IMR-90 (cell line): Measurements from ENCODE around the gene DPYD. TPM values are rescaled to one million over a fixed set of nuclear protein-coding genes. Genes with fewer than 3 reads are reported as not detected.

Experiments used
- ATAC-seq: fragments of 200-7000 bp; cut with Tn5 transposase; 2 replicates; pipeline ENCODE4 v1.9.1; 2020; ENCODE audit warnings: low read depth, mild to moderate bottlenecking, moderate library complexity
- BruUV-seq: library from RNA; stranded (reverse); fragments of 400-500 nt; replicated peaks from 2 replicates; lab custom pipeline; 2021; lab: Mats Ljungman, UMichigan
- CTCF ChIA-PET: fragments of 300-600 bp; formaldehyde crosslinking; extraction: SDS; loops from one replicate; lab custom pipeline; 2021; ENCODE audit warnings: antibody characterized with exemption; lab: Yijun Ruan, JAX
- POLR2A ChIA-PET: fragments of 300-600 bp; sonication (Branson Sonifier 250); formaldehyde crosslinking; loops from one replicate; lab custom pipeline; 2022; ENCODE audit warnings: antibody characterized with exemption; ENCODE audit not compliant: unreplicated experiment; lab: Charles Lee
- DNase-seq: peaks from one replicate; pipeline ENCODE4 v3.0.0; 2013
- H2AFZ ChIP-seq: replicated peaks from 2 replicates; pipeline ENCODE3; 2013; ENCODE audit warnings: low read length, mild to moderate bottlenecking; ENCODE audit not compliant: poor library complexity
- H2AK5ac ChIP-seq: 2 replicates; pipeline ENCODE4 v1.6.1; 2013; ENCODE audit warnings: low read depth, low read length, inconsistent platforms
- H2AK9ac ChIP-seq: replicated peaks from 2 replicates; pipeline ENCODE3; 2013; ENCODE audit warnings: mild to moderate bottlenecking, low read depth, low read length, moderate library complexity; ENCODE audit not compliant: poor library complexity
- H2BK120ac ChIP-seq: 2 replicates; pipeline ENCODE4 v1.6.1; 2013; ENCODE audit warnings: low read depth, low read length, inconsistent platforms
- H2BK15ac ChIP-seq: 3 replicates; pipeline ENCODE4 v1.6.1; 2013; ENCODE audit warnings: low read depth, low read length, inconsistent platforms
- H2BK20ac ChIP-seq: 2 replicates; pipeline ENCODE4 v1.6.1; 2013; ENCODE audit warnings: low read depth, mild to moderate bottlenecking, inconsistent platforms, low read length, moderate library complexity
- H2BK5ac ChIP-seq: 2 replicates; pipeline ENCODE4 v1.6.1; 2013; ENCODE audit warnings: mild to moderate bottlenecking, low read depth, low read length, inconsistent platforms; ENCODE audit not compliant: poor library complexity, severe bottlenecking
- H3K14ac ChIP-seq: replicated peaks from 2 replicates; pipeline ENCODE4 v1.6.1; 2013; ENCODE audit warnings: low read depth, low read length, inconsistent platforms
- H3K18ac ChIP-seq: 2 replicates; pipeline ENCODE4 v1.6.1; 2013; ENCODE audit warnings: low read depth, low read length, control low read depth
- H3K23ac ChIP-seq: 2 replicates; pipeline ENCODE4 v1.6.1; 2013; ENCODE audit warnings: low read depth, low read length, inconsistent platforms
- H3K27ac ChIP-seq: 2 replicates; pipeline ENCODE4 v1.5.1; 2013; ENCODE audit warnings: mild to moderate bottlenecking, control low read depth, low read length; ENCODE audit not compliant: insufficient read depth
- H3K27me3 ChIP-seq: 2 replicates; pipeline ENCODE4 v1.6.1; 2013; ENCODE audit warnings: low read length; ENCODE audit not compliant: control insufficient read depth, insufficient read depth
- H3K36me3 ChIP-seq: 2 replicates; pipeline ENCODE4 v1.6.1; 2013; ENCODE audit warnings: low read length, mixed read lengths; ENCODE audit not compliant: control insufficient read depth, insufficient read depth
- H3K4ac ChIP-seq: 2 replicates; pipeline ENCODE4 v1.6.1; 2013; ENCODE audit warnings: low read depth, low read length, inconsistent platforms
- H3K4me1 ChIP-seq: 2 replicates; pipeline ENCODE4 v1.6.1; 2013; ENCODE audit warnings: low read length, mixed read lengths; ENCODE audit not compliant: control insufficient read depth, insufficient read depth
- H3K4me2 ChIP-seq: 2 replicates; pipeline ENCODE4 v1.6.1; 2013; ENCODE audit warnings: low read depth, mild to moderate bottlenecking, control low read depth, low read length, moderate library complexity
- H3K4me3 ChIP-seq: 2 replicates; pipeline ENCODE4 v1.5.1; 2013; ENCODE audit warnings: low read depth, mild to moderate bottlenecking, control low read depth, low read length, moderate library complexity; ENCODE audit not compliant: insufficient read depth
- H3K56ac ChIP-seq: 2 replicates; pipeline ENCODE4 v1.6.1; 2013; ENCODE audit warnings: low read length, inconsistent platforms; ENCODE audit not compliant: insufficient read depth; ENCODE audit errors: extremely low read depth
- H3K79me1 ChIP-seq, 2 experiments: 2 replicates each; pipeline ENCODE4 v1.6.1; 2013; ENCODE audit warnings: low read length in 2 of 2, inconsistent platforms in 1 of 2, low read depth in 1 of 2
- H3K9ac ChIP-seq: 2 replicates; pipeline ENCODE4 v1.6.1; 2013; ENCODE audit warnings: low read depth, low read length, control low read depth
- H3K9me1 ChIP-seq: 2 replicates; pipeline ENCODE4 v1.6.1; 2013; ENCODE audit warnings: low read length, inconsistent platforms; ENCODE audit not compliant: insufficient read depth
- H3K9me3 ChIP-seq: 2 replicates; pipeline ENCODE4 v1.6.1; 2013; ENCODE audit warnings: low read length; ENCODE audit not compliant: control insufficient read depth, insufficient read depth
- H4K20me1 ChIP-seq: 2 replicates; pipeline ENCODE4 v1.6.1; 2013; ENCODE audit warnings: low read length, inconsistent platforms; ENCODE audit not compliant: insufficient read depth
- H4K5ac ChIP-seq: 2 replicates; pipeline ENCODE4 v1.6.1; 2013; ENCODE audit warnings: mild to moderate bottlenecking, low read depth, low read length, control low read depth
- H4K8ac ChIP-seq, 2 experiments: 2 replicates each; pipeline ENCODE4 v1.6.1; 2013; ENCODE audit warnings: low read depth in 2 of 2, low read length in 2 of 2, control low read depth in 1 of 2, inconsistent platforms in 1 of 2
- H4K91ac ChIP-seq: 2 replicates; pipeline ENCODE4 v1.6.1; 2013; ENCODE audit warnings: low read depth, low read length, inconsistent platforms; ENCODE audit not compliant: insufficient read depth
- BHLHE40 ChIP-seq: fragments of 150-350 bp; IDR thresholded peaks from 2 replicates; pipeline ENCODE4 v1.6.1; 2016; ENCODE audit warnings: mild to moderate bottlenecking, low read depth, low read length
- CEBPB ChIP-seq: IDR thresholded peaks from 2 replicates; pipeline ENCODE4 v1.6.1; 2012; ENCODE audit warnings: low read depth, low read length, improper control_type of control experiment
- CHD1 ChIP-seq: IDR thresholded peaks from 2 replicates; pipeline ENCODE4 v1.6.1; 2012; ENCODE audit warnings: low read depth, low read length, improper control_type of control experiment
- CTCF ChIP-seq: conservative IDR thresholded peaks from 2 replicates; pipeline ENCODE4 v1.5.1; 2012; ENCODE audit warnings: mild to moderate bottlenecking, low read depth, low read length, improper control_type of control experiment
- ELK1 ChIP-seq: fragments of 150-350 bp; IDR thresholded peaks from 2 replicates; pipeline ENCODE4 v1.6.1; 2016; ENCODE audit warnings: low read depth, mild to moderate bottlenecking, low read length, moderate library complexity, borderline replicate concordance
- FOS ChIP-seq: fragments of 150-350 bp; IDR thresholded peaks from 2 replicates; pipeline ENCODE4 v1.6.1; 2016; ENCODE audit warnings: low read depth, low read length
- MAFK ChIP-seq: IDR thresholded peaks from 2 replicates; pipeline ENCODE4 v1.6.1; 2012; ENCODE audit warnings: low read depth, low read length, improper control_type of control experiment
- MAZ ChIP-seq: IDR thresholded peaks from 2 replicates; pipeline ENCODE4 v1.6.1; 2012; ENCODE audit warnings: low read depth, mild to moderate bottlenecking, low read length, improper control_type of control experiment, moderate library complexity, borderline replicate concordance
- MXI1 ChIP-seq: IDR thresholded peaks from 2 replicates; pipeline ENCODE4 v1.6.1; 2012; ENCODE audit warnings: low read depth, mild to moderate bottlenecking, low read length, moderate library complexity, borderline replicate concordance
- NFE2L2 ChIP-seq: fragments of 150-350 bp; IDR thresholded peaks from 2 replicates; pipeline ENCODE4 v1.6.1; 2016; ENCODE audit warnings: low read depth, mild to moderate bottlenecking, low read length
- POLR2A ChIP-seq: IDR thresholded peaks from 2 replicates; pipeline ENCODE4 v1.6.1; 2012; ENCODE audit warnings: mild to moderate bottlenecking, low read depth, low read length
- RAD21 ChIP-seq: IDR thresholded peaks from 2 replicates; pipeline ENCODE4 v1.6.1; 2012; ENCODE audit warnings: low read length, improper control_type of control experiment
- RCOR1 ChIP-seq: IDR thresholded peaks from 2 replicates; pipeline ENCODE4 v1.6.1; 2012; ENCODE audit warnings: mild to moderate bottlenecking, low read length, improper control_type of control experiment; ENCODE audit not compliant: insufficient replicate concordance
- RFX5 ChIP-seq: IDR thresholded peaks from 2 replicates; pipeline ENCODE4 v1.8.0; 2012; ENCODE audit warnings: low read depth, mild to moderate bottlenecking, low read length, moderate library complexity
- SMC3 ChIP-seq: fragments of 150-350 bp; IDR thresholded peaks from 2 replicates; pipeline ENCODE4 v1.6.1; 2016; ENCODE audit warnings: low read depth, mild to moderate bottlenecking, antibody characterized with exemption, low read length, moderate library complexity
- USF2 ChIP-seq: fragments of 150-350 bp; IDR thresholded peaks from 2 replicates; pipeline ENCODE4 v1.6.1; 2017; ENCODE audit warnings: mild to moderate bottlenecking, antibody characterized with exemption, low read length, low read depth
- WGBS, 2 experiments: methylation state at CpG; one replicate each; pipeline versions ENCODE4 v1.1.5 to v1.1.7; 2013; ENCODE audit warnings: missing lambda C conversion rate in 2 of 2; ENCODE audit not compliant: insufficient read length in 1 of 2; ENCODE audit errors: extremely low coverage in 2 of 2; 5-methylcytosine and 5-hydroxymethylcytosine counted together
- dilution Hi-C: fragments of 300-500 bp; cut with HindIII; formaldehyde crosslinking; loops from one replicate; pipeline ENCODE4 v1.14.3; 2018; ENCODE audit warnings: low sequenced_read_pairs; ENCODE audit not compliant: unreplicated experiment
- in situ Hi-C: fragments of 300-500 bp; cut with MboI; formaldehyde crosslinking; loops from 3 replicates; pipeline ENCODE4 v1.14.3; 2019; ENCODE audit warnings: low sequenced_read_pairs, inconsistent platforms, mixed read lengths
- intact Hi-C: fragments of 100-400 bp; cut with micrococcal nuclease; formaldehyde crosslinking; loops from 2 replicates; pipeline ENCODE4 v1.10.0; 2022
- polyA plus RNA-seq, 3 experiments: library from polyadenylated mRNA; depleted of rRNA; stranded (reverse); fragments of >200 nt; gene quantifications; 2 replicates each; pipeline ENCODE4 v1.2.3, GENCODE V29; 2012; ENCODE audit warnings: low replicate concordance in 1 of 3
- total RNA-seq: library from RNA; depleted of rRNA; stranded (reverse); fragments of >200 nt; gene quantifications from 2 replicates; pipeline ENCODE4 v1.2.3, GENCODE V29; 2012

DPYD gene
- total and polyA plus RNA-seq, 2 of the 4 experiments (the other 2 are of a cell fraction), result 9.3 to 47.3 TPM

GRCh38 chr1:97806326-97806725 is 114.5 kb downstream of the DPYD start:
- in situ Hi-C loops, result loop anchor here (25.0 kb wide), 1 partner anchor 569 kb away; no protein-coding TSS in a partner anchor
- no peak overlapping the region for H2BK5ac ChIP-seq
- H3K18ac ChIP-seq, result no peak overlapping the region
- no peak overlapping the region for H3K4ac ChIP-seq
- H3K9ac ChIP-seq, result no peak overlapping the region
- no peak overlapping the region for H4K8ac ChIP-seq
- no peak overlapping the region for H3K56ac ChIP-seq
- POLR2A ChIA-PET, result no interaction called here
- peaks cover 2% of the 10 kb centered on the region for H3K4me1 ChIP-seq
- intact Hi-C loops, result no loop called here
- no peak overlapping the region for H2BK120ac ChIP-seq
- no peak overlapping the region for H2AK9ac ChIP-seq
- no peak for DNase-seq
- H3K14ac ChIP-seq, result no peak overlapping the region
- no peaks in the 10 kb centered on the region for H4K20me1 ChIP-seq
- no peak overlapping the region for H4K5ac ChIP-seq
- no peak overlapping the region for H3K27ac ChIP-seq
- no peaks in the 10 kb centered on the region for H3K9me1 ChIP-seq
- no peaks in the 10 kb centered on the region for H3K79me1 ChIP-seq
- no peak overlapping the region for H2BK20ac ChIP-seq
- no CpG with 5 or more reads among the region's 1 CpG for WGBS, 2 experiments
- H3K23ac ChIP-seq, result no peak overlapping the region
- no peak overlapping the region for H3K4me3 ChIP-seq
- TF ChIP-seq CHD1 (no peak), FOS (no peak), MAZ (no peak), CEBPB (no peak), BHLHE40 (no peak), ELK1 (no peak), RFX5 (no peak), CTCF (no peak), USF2 (no peak), RCOR1 (no peak), MAFK (no peak), RAD21 (no peak), MXI1 (no peak), SMC3 (no peak), NFE2L2 (no peak), POLR2A (no peak)
- H3K4me2 ChIP-seq, result no peak overlapping the region
- no peaks in the 10 kb centered on the region for H3K9me3 ChIP-seq
- H2AK5ac ChIP-seq, result no peak overlapping the region
- H3K27me3 ChIP-seq, result no peaks in the 10 kb centered on the region
- peak; percentile 35; the same call in 1 of the 2 replicates for ATAC-seq
- CTCF ChIA-PET, result no interaction called here
- dilution Hi-C loops, result no loop called here
- H2BK15ac ChIP-seq, result no peak overlapping the region
- H3K36me3 ChIP-seq, result no peaks in the 10 kb centered on the region
- BruUV-seq, result no TSS peak
- H2AFZ ChIP-seq, result no peak overlapping the region
- H4K91ac ChIP-seq, result no peak overlapping the region
